Smooth muscle cell (in vitro differentiated cells): ENCODE results near the gene GRAMD2B. TPM values are rescaled to one million over a fixed set of nuclear protein-coding genes. Genes with fewer than 3 reads are reported as not detected.

Source experiments
- DNase-seq: peaks from one replicate; lab custom pipeline; 2025; ENCODE audit not compliant: unreplicated experiment; lab: John Stamatoyannopoulos, UW
- H2AFZ ChIP-seq: fragments of 200-600 bp; sonication (generic); 2 replicates; pipeline ENCODE4 v1.6.0; 2016; ENCODE audit warnings: antibody characterized with exemption, low read depth, mild to moderate bottlenecking
- H3F3A ChIP-seq: fragments of 200-600 bp; sonication (generic); 2 replicates; pipeline ENCODE4 v1.6.0; 2017; ENCODE audit warnings: antibody characterized with exemption, low read depth
- H3K27ac ChIP-seq: fragments of 200-600 bp; sonication (generic); 2 replicates; pipeline ENCODE4 v1.5.1; 2016; ENCODE audit warnings: low read depth, mild to moderate bottlenecking
- H3K27me3 ChIP-seq: fragments of 200-600 bp; sonication (generic); 2 replicates; pipeline ENCODE4 v1.6.1; 2016; ENCODE audit warnings: low read depth, mild to moderate bottlenecking
- H3K36me3 ChIP-seq: fragments of 200-600 bp; sonication (generic); 2 replicates; pipeline ENCODE4 v1.5.1; 2016; ENCODE audit warnings: low read depth
- H3K4me1 ChIP-seq: fragments of 200-600 bp; sonication (generic); 2 replicates; pipeline ENCODE4 v1.5.1; 2016; ENCODE audit warnings: low read depth
- H3K4me2 ChIP-seq: fragments of 200-600 bp; sonication (generic); 2 replicates; pipeline ENCODE4 v1.6.0; 2016; ENCODE audit warnings: mild to moderate bottlenecking
- H3K4me3 ChIP-seq: fragments of 200-600 bp; sonication (generic); 2 replicates; pipeline ENCODE4 v1.5.1; 2016; ENCODE audit warnings: mild to moderate bottlenecking
- H3K79me2 ChIP-seq: fragments of 200-600 bp; sonication (generic); 2 replicates; pipeline ENCODE4 v1.6.0; 2016; ENCODE audit warnings: low read depth, mild to moderate bottlenecking
- H3K9ac ChIP-seq: fragments of 200-600 bp; sonication (generic); 2 replicates; pipeline ENCODE4 v1.6.0; 2016; ENCODE audit warnings: low read depth
- H3K9me3 ChIP-seq: fragments of 200-600 bp; sonication (generic); replicated peaks from 2 replicates; pipeline ENCODE4 v1.5.1; 2016; ENCODE audit warnings: low read depth
- H4K20me1 ChIP-seq: fragments of 200-600 bp; sonication (generic); 2 replicates; pipeline ENCODE4 v1.6.0; 2016; ENCODE audit warnings: low read depth
- WGBS: methylation state at CpG from one replicate; pipeline ENCODE4 v1.1.7; 2016; ENCODE audit warnings: low lambda C conversion rate; 5-methylcytosine and 5-hydroxymethylcytosine counted together
- polyA plus RNA-seq: library from polyadenylated mRNA; unstranded; fragments of >200 nt; fragmentation: Nextera tagmentation; extraction: Ambion mirVana; gene quantifications from 2 replicates; pipeline ENCODE4 v1.2.1, GENCODE V29; 2016
- total RNA-seq: library from RNA; depleted of rRNA; stranded (reverse); fragments of >200 nt; gene quantifications from 2 replicates; pipeline ENCODE4 v1.2.3, GENCODE V29; 2014
- TF ChIP-seq, protein P1 (sequence below): fragments of 200-600 bp; sonication (generic); IDR thresholded peaks from 2 replicates; pipeline ENCODE4 v1.5.1; 2017; ENCODE audit warnings: borderline replicate concordance, mild to moderate bottlenecking, antibody characterized with exemption; ENCODE audit not compliant: insufficient read depth, poor library complexity, severe bottlenecking

Gene GRAMD2B
- total and polyA plus RNA-seq, 2 experiments from 2014 or later = 8.7 to 27.3 TPM

DNA sequence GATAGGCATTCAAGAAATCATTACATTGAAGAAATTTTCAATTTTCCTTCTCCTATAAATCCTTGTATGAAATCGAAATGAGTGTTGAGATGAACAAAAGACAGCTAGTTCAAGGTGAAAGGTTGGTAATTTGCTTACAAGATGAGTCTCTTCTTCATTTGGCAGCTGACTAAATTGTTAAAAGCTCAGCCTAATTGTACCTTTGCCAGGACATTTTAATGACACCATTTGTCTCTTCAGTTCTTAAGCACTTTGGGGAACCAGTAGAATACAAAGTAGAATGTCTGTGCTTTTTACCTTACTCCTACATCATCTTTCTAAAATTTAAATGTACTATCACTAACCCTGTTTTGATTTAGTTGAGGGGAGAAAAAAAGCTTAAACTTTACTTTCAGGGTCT lies 59.4 kb downstream of the GRAMD2B start:
- Histone ChIP-seq H3K9ac (no peak overlapping the region), H2AFZ (no peak overlapping the region), H3K4me3 (no peak overlapping the region), H3K27ac (peak overlapping the region; percentile 9), H3K4me2 (no peak overlapping the region), H3K79me2 (no peaks in the 10 kb centered on the region), H3K27me3 (no peaks in the 10 kb centered on the region), H4K20me1 (no peaks in the 10 kb centered on the region), H3F3A (no peaks in the 10 kb centered on the region), H3K36me3 (peaks cover 16% of the 10 kb centered on the region), H3K4me1 (no peaks in the 10 kb centered on the region), H3K9me3 (no peaks in the 10 kb centered on the region)
- TF ChIP-seq, protein P1, sequence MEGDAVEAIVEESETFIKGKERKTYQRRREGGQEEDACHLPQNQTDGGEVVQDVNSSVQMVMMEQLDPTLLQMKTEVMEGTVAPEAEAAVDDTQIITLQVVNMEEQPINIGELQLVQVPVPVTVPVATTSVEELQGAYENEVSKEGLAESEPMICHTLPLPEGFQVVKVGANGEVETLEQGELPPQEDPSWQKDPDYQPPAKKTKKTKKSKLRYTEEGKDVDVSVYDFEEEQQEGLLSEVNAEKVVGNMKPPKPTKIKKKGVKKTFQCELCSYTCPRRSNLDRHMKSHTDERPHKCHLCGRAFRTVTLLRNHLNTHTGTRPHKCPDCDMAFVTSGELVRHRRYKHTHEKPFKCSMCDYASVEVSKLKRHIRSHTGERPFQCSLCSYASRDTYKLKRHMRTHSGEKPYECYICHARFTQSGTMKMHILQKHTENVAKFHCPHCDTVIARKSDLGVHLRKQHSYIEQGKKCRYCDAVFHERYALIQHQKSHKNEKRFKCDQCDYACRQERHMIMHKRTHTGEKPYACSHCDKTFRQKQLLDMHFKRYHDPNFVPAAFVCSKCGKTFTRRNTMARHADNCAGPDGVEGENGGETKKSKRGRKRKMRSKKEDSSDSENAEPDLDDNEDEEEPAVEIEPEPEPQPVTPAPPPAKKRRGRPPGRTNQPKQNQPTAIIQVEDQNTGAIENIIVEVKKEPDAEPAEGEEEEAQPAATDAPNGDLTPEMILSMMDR = no peak
- 90% methylated on average over 1 of the region's 1 CpG for WGBS
- no peak for DNase-seq

DNA sequence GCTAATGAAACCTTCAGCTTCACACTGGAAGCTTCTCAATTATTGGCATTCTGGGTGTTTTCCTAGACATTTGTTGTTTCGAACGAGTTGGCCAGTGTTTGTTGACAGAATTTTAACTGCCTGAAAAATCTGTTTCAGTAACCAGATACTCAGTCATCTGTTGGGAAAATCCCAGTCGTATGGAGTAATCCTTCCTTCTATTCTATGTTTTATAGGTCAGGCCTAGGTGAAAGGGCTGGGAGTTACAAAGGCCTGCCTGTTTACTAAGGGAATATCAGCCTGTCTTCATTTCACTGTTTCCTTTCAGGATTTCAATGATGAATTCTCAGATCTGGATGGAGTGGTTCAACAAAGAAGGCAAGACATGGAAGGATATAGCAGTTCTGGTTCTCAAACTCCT lies 59.9 kb downstream of the GRAMD2B start:
- WGBS = 21% methylated on average over 3 of the region's 3 CpGs
- H3K4me2 ChIP-seq = no peak overlapping the region
- peaks cover 19% of the 10 kb centered on the region for H3K36me3 ChIP-seq

DNA sequence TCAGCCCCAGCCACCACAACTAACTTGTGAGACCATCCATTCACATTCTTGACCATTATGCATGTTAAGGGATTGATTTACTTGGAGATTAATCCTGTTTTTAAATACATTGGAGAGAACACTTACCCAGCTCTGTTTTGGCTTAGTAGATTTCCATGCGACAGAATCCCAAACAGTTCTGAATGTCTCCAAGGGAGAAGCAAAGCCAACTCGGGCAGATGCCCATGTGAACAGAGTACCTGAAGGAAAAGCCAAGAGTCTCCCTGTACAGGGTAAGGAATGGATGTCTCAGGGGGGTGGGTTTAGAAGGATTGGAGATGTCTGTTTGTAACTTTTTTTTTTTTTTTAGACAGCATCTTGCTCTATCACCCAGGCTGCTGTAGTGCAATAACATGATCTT lies 61.0 kb downstream of the GRAMD2B start:
- Histone ChIP-seq H3K36me3 (peaks cover 19% of the 10 kb centered on the region), H3K27me3 (no peaks in the 10 kb centered on the region)
- TF ChIP-seq, protein P1 = no peak

More for the DNA sequence above, 59.9 kb downstream of the GRAMD2B start:
- Histone ChIP-seq H3K4me3 (no peak overlapping the region), H4K20me1 (no peaks in the 10 kb centered on the region), H3K9me3 (no peaks in the 10 kb centered on the region), H3K27ac (peak overlapping the region; percentile 9), H3K27me3 (no peaks in the 10 kb centered on the region), H2AFZ (peak overlapping the region; percentile 6), H3K9ac (no peak overlapping the region), H3K4me1 (peaks cover 4% of the 10 kb centered on the region), H3F3A (no peaks in the 10 kb centered on the region), H3K79me2 (no peaks in the 10 kb centered on the region)
- TF ChIP-seq, protein P1 = no peak
- no peak for DNase-seq

DNA sequence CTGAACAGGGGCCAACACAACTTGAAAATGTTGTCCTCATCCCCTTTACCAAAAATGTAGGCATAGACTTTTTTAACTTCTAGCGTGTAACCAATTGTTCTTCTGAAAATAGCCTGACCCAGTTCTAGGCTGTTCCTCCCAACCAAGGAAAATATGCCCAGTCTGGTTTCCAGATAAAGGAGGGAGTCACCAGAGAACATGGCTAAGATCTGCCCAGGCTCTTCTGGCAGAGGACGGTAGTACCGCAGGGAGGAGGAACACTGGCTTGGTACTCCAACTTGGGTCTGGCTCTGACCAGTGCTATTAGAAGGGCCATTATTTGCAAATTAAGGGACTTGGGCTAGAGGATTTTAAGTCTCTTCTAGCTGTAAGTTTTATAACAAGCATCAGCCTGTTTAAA lies 63.1 kb downstream of the GRAMD2B start:
- H3K36me3 ChIP-seq = peaks cover 19% of the 10 kb centered on the region
- H3K4me2 ChIP-seq = no peak overlapping the region
- peaks cover 30% of the 10 kb centered on the region for H3K4me1 ChIP-seq
- TF ChIP-seq, protein P1 = no peak
- no peak overlapping the region for H2AFZ ChIP-seq
- H4K20me1 ChIP-seq = no peaks in the 10 kb centered on the region
- no peaks in the 10 kb centered on the region for H3K27me3 ChIP-seq
- no peak for DNase-seq
- no peak overlapping the region for H3K4me3 ChIP-seq
- no peak overlapping the region for H3K27ac ChIP-seq
- no peaks in the 10 kb centered on the region for H3K79me2 ChIP-seq
- no peaks in the 10 kb centered on the region for H3F3A ChIP-seq
- WGBS = 94% methylated on average over 3 of the region's 3 CpGs
- H3K9me3 ChIP-seq = no peaks in the 10 kb centered on the region
- no peak overlapping the region for H3K9ac ChIP-seq

More for the DNA sequence above, 61.0 kb downstream of the GRAMD2B start:
- WGBS = 97% methylated on average over 2 of the region's 2 CpGs
- Histone ChIP-seq H2AFZ (no peak overlapping the region), H3F3A (no peaks in the 10 kb centered on the region), H3K4me3 (no peak overlapping the region), H3K9ac (no peak overlapping the region), H3K4me2 (no peak overlapping the region), H3K79me2 (no peaks in the 10 kb centered on the region), H3K4me1 (peaks cover 15% of the 10 kb centered on the region), H3K9me3 (no peaks in the 10 kb centered on the region), H4K20me1 (no peaks in the 10 kb centered on the region), H3K27ac (no peak overlapping the region)
- DNase-seq = no peak
